ENCODE measurements around the gene CDK4. TPM values are rescaled to one million over a fixed set of nuclear protein-coding genes. Genes with fewer than 3 reads are reported as not detected.
"Not testable (repeated sequence)": the region's sequence is repeated elsewhere in the genome, so short reads cannot be mapped to it uniquely, and the experiment has no call there.

The CDK4 gene
- total and polyA plus RNA-seq, 2 donors: 71.7 to 89.9 TPM

DNA sequence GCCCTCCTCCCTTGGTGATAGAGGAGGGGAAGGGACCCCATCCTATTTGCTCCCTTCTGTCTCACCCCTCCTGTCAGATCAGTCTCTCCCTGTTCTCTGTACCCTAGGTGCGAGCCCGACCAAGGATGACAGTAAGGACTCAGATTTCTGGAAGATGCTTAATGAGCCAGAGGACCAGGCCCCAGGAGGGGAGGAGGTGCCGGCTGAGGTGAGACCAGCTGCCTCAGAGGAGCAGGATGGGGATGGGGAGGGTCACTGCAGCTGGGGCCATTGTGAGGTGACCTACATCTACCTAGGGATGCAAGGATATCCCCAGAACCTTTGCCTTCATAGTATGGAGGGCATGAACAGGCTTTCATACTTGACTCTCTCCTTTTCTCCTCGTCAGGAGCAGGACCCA is 35.8 kb downstream of the CDK4 start:
- Histone ChIP-seq H3K27ac (ENCODE audit: low read depth) (no peak overlapping the region), H3K4me3 (ENCODE audit: low read depth, low read length) (no peak overlapping the region), H3K4me1 (ENCODE audit: insufficient read depth) (no peaks in the 10 kb centered on the region), H3K36me3 (ENCODE audit: insufficient read depth) (peaks cover 7% of the 10 kb centered on the region)
- DNase-seq (ENCODE audit: extremely low spot score): no peak
- 92% methylated on average over 4 of the region's 4 CpGs for WGBS

DNA sequence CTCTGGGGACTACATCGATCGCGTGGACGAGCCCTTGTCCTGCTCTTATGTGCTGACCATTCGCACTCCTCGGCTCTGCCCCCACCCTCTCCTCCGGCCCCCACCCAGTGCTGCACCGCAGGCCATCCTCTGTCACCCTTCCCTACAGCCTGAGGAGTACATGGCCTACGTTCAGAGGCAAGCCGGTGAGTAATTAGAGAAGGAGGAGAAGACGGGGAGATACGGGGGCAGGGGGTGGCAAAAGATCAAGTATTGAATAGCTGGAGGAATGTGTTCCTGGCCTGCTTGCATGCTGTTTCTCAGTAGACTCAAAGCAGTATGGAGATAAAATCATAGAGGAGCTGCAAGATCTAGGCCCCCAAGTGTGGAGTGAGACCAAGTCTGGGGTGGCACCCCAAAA is 36.3 kb downstream of the CDK4 start:
- Histone ChIP-seq H3K27ac (ENCODE audit: low read depth) (no peak overlapping the region), H3K4me3 (ENCODE audit: low read depth, low read length) (no peak overlapping the region), H3K4me1 (ENCODE audit: insufficient read depth) (no peaks in the 10 kb centered on the region), H3K36me3 (ENCODE audit: insufficient read depth) (peaks cover 7% of the 10 kb centered on the region)
- 92% methylated on average over 12 of the region's 12 CpGs for WGBS
- no peak for DNase-seq (ENCODE audit: extremely low spot score)

DNA sequence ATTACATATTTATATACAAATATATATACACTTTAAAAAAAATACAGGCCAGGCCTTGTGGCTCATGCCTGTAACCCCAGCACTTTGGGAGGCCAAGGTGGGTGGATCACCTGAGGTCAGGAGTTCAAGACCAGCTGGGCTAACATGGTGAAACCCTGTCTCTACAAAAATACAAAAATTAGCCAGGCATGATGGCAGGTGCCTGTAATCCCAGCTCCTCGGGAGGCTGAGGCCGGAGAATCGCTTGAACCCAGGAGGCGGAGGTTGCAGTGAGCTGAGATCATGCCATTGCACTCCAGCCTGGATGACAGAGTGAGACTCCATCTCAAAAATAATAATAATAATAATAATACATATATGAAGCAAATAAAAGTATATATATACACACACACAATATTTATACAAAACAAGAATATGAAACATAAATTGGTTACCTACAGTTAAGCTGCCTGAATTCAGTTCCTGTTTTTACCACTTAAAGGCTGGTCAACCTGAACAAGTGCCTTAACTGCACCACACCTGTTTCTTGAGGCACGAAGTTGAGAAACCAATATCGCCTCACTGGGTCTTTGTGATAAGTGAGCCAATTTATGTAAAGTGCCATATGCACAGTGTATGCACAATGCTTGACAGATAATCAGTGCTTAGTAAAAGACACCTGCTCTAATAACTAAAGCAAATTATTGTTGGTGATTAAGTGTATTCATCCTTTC is 36.9 kb downstream of the CDK4 start:
- H3K4me1 ChIP-seq (ENCODE audit: insufficient read depth); H3K36me3 ChIP-seq (ENCODE audit: insufficient read depth); H3K4me3 ChIP-seq (ENCODE audit: low read depth, low read length); DNase-seq (ENCODE audit: extremely low spot score); H3K27ac ChIP-seq (ENCODE audit: low read depth): not testable (repeated sequence)
- 96% methylated on average over 6 of the region's 6 CpGs for WGBS

DNA sequence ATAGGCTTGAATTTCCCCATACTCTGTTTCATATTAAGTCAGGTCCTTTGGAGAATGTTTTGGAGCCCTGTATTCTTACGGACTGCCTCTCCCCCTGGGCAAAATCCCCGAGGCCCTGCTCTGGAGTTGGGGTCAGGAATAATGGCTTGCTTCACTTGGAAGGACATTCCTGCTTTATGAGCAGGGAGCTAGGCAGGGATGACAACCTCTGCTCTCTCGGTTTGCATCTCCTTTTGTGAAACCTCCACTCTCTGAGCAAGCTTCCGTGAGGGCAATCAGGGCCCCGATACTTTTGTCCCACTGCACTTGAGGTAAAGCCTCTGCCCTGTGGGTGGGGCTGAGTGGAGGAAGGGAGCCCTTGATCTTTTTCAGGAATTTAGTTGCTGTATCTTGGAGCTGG is 38.9 kb downstream of the CDK4 start:
- Histone ChIP-seq H3K36me3 (ENCODE audit: insufficient read depth) (peaks cover 3% of the 10 kb centered on the region), H3K4me1 (ENCODE audit: insufficient read depth) (no peaks in the 10 kb centered on the region), H3K4me3 (ENCODE audit: low read depth, low read length) (no peak overlapping the region), H3K27ac (ENCODE audit: low read depth) (no peak overlapping the region)
- DNase-seq (ENCODE audit: extremely low spot score): no peak
- WGBS: 81% methylated on average over 5 of the region's 5 CpGs

DNA sequence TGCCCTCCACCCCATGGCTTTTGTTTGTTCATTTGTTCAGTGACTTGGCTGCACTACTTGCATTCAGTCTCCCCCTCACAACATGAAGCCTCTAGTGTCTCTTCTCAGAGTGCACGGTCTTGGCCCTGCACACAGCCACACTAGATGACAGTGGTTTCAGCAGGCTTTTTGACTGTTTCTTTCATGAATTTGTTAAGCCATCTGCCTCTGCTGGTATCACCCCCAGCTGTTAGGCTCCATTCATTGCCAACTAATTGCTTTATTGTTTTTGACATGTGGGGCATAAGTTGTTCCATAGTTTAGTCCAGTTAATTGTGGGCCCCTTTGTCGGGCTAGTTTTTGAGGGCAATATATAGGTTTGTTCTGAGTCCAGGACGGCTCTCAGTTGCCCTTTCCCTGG is 39.4 kb downstream of the CDK4 start:
- 91% methylated on average over 3 of the region's 3 CpGs for whole genome bisulfite sequencing
- Histone ChIP-seq H3K36me3 (ENCODE audit: insufficient read depth) (peaks cover 3% of the 10 kb centered on the region), H3K4me1 (ENCODE audit: insufficient read depth) (no peaks in the 10 kb centered on the region), H3K27ac (ENCODE audit: low read depth) (no peak overlapping the region), H3K4me3 (ENCODE audit: low read depth, low read length) (no peak overlapping the region)
- no peak for DNase-seq (ENCODE audit: extremely low spot score)

DNA sequence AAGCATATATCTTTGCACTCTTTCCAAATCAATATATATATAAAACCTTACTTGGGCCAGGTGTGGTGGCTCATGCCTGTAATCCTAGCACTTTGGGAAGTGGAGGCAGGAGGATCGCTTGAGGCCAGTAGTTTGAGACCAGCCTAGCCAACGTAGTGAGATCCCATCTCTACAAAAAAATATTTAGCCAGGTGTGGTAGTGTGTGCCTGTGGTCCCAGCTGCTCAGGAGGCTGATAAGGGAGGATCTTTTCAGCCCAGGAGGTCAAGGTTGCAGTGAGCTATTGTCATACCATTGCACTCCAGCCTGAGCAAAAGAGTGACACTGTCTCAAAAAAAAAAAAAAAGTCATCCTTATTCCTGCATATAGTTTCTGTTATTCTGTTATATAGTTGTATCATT is 43.8 kb downstream of the CDK4 start:
- DNase-seq (ENCODE audit: extremely low spot score): no peak
- 99% methylated on average over 2 of the region's 2 CpGs for WGBS
- Histone ChIP-seq H3K4me3 (ENCODE audit: low read depth, low read length) (no peak overlapping the region), H3K4me1 (ENCODE audit: insufficient read depth) (no peaks in the 10 kb centered on the region), H3K36me3 (ENCODE audit: insufficient read depth) (peaks cover 2% of the 10 kb centered on the region), H3K27ac (ENCODE audit: low read depth) (no peak overlapping the region)

DNA sequence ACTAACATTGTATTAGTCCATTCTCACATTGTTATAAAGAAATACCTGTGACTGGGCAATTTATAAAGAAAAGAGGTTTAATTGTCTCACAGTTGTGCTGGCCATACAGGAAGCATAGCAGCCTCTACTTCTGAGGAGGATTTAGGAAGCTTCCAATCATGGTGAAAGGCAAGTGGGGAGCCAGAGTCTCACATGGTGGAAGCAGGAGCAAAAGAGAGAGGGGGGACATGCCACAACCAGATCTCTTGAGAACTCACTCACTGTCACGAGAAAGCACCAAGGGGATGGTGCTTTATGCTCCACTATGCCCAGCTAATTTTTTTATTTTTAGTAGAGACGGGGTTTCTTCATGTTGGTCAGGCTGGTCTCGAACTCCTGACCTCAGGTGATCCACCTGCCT is 44.9 kb downstream of the CDK4 start:
- H3K27ac ChIP-seq (ENCODE audit: low read depth): no peak overlapping the region
- no peak overlapping the region for H3K4me3 ChIP-seq (ENCODE audit: low read depth, low read length)
- peaks cover 2% of the 10 kb centered on the region for H3K36me3 ChIP-seq (ENCODE audit: insufficient read depth)
- DNase-seq (ENCODE audit: extremely low spot score): no peak
- H3K4me1 ChIP-seq (ENCODE audit: insufficient read depth): no peaks in the 10 kb centered on the region
- WGBS: 94% methylated on average over 3 of the region's 3 CpGs

DNA sequence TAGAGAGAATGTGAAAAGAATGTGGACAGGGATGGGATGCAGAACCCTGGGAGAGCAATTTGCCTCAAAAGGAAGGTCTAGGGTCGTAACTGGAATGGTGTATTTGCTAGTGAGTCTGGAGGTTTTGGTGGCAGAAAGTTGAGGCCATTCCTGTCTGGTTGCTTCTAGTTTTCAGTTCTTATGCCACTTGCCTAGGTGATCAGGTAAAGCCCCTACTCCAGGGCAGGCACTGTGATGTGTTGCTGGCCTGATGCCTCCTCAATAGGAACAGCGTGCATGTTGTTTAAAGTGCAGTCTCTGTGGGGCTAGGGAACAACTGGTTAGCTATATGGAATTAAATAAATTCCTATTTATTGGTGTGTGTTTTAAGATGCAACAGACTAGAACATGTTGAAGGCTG is 51.8 kb downstream of the CDK4 start:
- H3K27ac ChIP-seq (ENCODE audit: low read depth): no peak overlapping the region
- H3K4me1 ChIP-seq (ENCODE audit: insufficient read depth): no peaks in the 10 kb centered on the region
- 91% methylated on average over 2 of the region's 2 CpGs for WGBS
- DNase-seq (ENCODE audit: extremely low spot score): no peak
- H3K36me3 ChIP-seq (ENCODE audit: insufficient read depth): no peaks in the 10 kb centered on the region
- no peak overlapping the region for H3K4me3 ChIP-seq (ENCODE audit: low read depth, low read length)

DNA sequence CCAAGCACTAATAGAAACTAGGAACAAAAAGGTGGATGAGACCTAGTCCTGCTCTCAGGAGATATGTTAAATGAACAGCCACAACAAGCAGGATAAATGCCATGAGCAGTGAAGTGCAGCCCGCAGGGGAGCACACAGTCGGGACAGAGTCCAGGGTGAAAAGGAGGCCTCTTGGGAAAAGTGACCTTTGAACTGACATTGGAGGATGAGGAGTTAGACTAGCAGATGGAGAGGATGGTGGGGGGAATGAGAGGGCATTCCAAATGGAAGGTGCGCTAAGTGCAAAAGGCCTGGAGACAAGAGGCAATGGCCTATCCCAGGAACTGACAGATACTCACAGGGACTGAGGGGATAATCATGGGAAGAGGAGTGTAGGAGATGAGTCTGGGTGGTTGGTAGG is 53.7 kb downstream of the CDK4 start:
- no peaks in the 10 kb centered on the region for H3K4me1 ChIP-seq (ENCODE audit: insufficient read depth)
- no peaks in the 10 kb centered on the region for H3K36me3 ChIP-seq (ENCODE audit: insufficient read depth)
- WGBS: 94% methylated on average over 3 of the region's 3 CpGs
- DNase-seq (ENCODE audit: extremely low spot score): no peak
- H3K4me3 ChIP-seq (ENCODE audit: low read depth, low read length): no peak overlapping the region
- no peak overlapping the region for H3K27ac ChIP-seq (ENCODE audit: low read depth)

Other genes with a start within 250 kb of the CDK4 start
- gene DDIT3, start 231.8 kb downstream of the CDK4 start, total RNA-seq: 15.4 TPM
- 58.0 TPM for gene DDIT3, start 231.8 kb downstream of the CDK4 start, polyA plus RNA-seq
- 9.6 TPM for gene MBD6, start 229.5 kb downstream of the CDK4 start, total RNA-seq
- gene MBD6, start 229.5 kb downstream of the CDK4 start, polyA plus RNA-seq: 31.1 TPM
- gene DCTN2, start 205.1 kb downstream of the CDK4 start, total RNA-seq: 70.8 TPM
- 195 TPM for gene DCTN2, start 205.1 kb downstream of the CDK4 start, polyA plus RNA-seq
- 1.5 TPM for gene KIF5A, start 202.3 kb downstream of the CDK4 start, total RNA-seq
- gene KIF5A, start 202.3 kb downstream of the CDK4 start, polyA plus RNA-seq: 1.3 TPM
- 9.5 TPM for gene PIP4K2C, start 161.1 kb downstream of the CDK4 start, total RNA-seq
- 26.8 TPM for gene PIP4K2C, start 161.1 kb downstream of the CDK4 start, polyA plus RNA-seq
- 29.8 TPM for gene DTX3, start 147.5 kb downstream of the CDK4 start, total RNA-seq
- gene DTX3, start 147.5 kb downstream of the CDK4 start, polyA plus RNA-seq: 64.3 TPM
- gene ARHGEF25, start 140.9 kb downstream of the CDK4 start, total RNA-seq: 64.1 TPM
- gene ARHGEF25, start 140.9 kb downstream of the CDK4 start, polyA plus RNA-seq: 158 TPM
- gene B4GALNT1, start 119.1 kb downstream of the CDK4 start, total RNA-seq: 3.6 TPM
- 2.7 TPM for gene B4GALNT1, start 119.1 kb downstream of the CDK4 start, polyA plus RNA-seq
- 137 TPM for gene OS9, start 58.2 kb downstream of the CDK4 start, total RNA-seq
- 257 TPM for gene OS9, start 58.2 kb downstream of the CDK4 start, polyA plus RNA-seq
- 1.4 TPM for gene AGAP2, start 13.6 kb downstream of the CDK4 start, total RNA-seq
- gene AGAP2, start 13.6 kb downstream of the CDK4 start, polyA plus RNA-seq: 1.8 TPM
- 42.1 TPM for gene TSPAN31, start 7.3 kb downstream of the CDK4 start, total RNA-seq
- 48.6 TPM for gene TSPAN31, start 7.3 kb downstream of the CDK4 start, polyA plus RNA-seq
- 4.0 TPM for gene MARCHF9, start 2.8 kb upstream of the CDK4 start, total RNA-seq
- 12.2 TPM for gene MARCHF9, start 2.8 kb upstream of the CDK4 start, polyA plus RNA-seq
- gene CYP27B1, start 14.8 kb upstream of the CDK4 start, total RNA-seq: 0.16 TPM
- 0.57 TPM for gene CYP27B1, start 14.8 kb upstream of the CDK4 start, polyA plus RNA-seq
- 4.9 TPM for gene METTL1, start 19.8 kb upstream of the CDK4 start, total RNA-seq
- 16.1 TPM for gene METTL1, start 19.8 kb upstream of the CDK4 start, polyA plus RNA-seq
- 11.9 TPM for gene EEF1AKMT3, start 20.3 kb upstream of the CDK4 start, total RNA-seq
- 9.7 TPM for gene EEF1AKMT3, start 20.3 kb upstream of the CDK4 start, polyA plus RNA-seq
- 15.9 TPM for gene TSFM, start 30.5 kb upstream of the CDK4 start, total RNA-seq
- 36.3 TPM for gene TSFM, start 30.5 kb upstream of the CDK4 start, polyA plus RNA-seq
- 6.1 TPM for gene AVIL, start 66.4 kb upstream of the CDK4 start, total RNA-seq
- gene AVIL, start 66.4 kb upstream of the CDK4 start, polyA plus RNA-seq: 2.7 TPM
- 80.2 TPM for gene CTDSP2, start 94.4 kb upstream of the CDK4 start, total RNA-seq
- gene CTDSP2, start 94.4 kb upstream of the CDK4 start, polyA plus RNA-seq: 145 TPM
- 8.8 TPM for gene ATP23, start 189.3 kb upstream of the CDK4 start, total RNA-seq
- 16.1 TPM for gene ATP23, start 189.3 kb upstream of the CDK4 start, polyA plus RNA-seq

Data from urinary bladder (tissue), 4 donors.